Hepatocyte (in vitro differentiated cells): ENCODE results near the gene FBXL3.

Source experiments
- EZH2phosphoT487 ChIP-seq: fragments of 200-600 bp; sonication (generic); IDR thresholded peaks from one replicate; pipeline ENCODE4 v1.6.1; 2018; ENCODE audit warnings: antibody characterized with exemption, mild to moderate bottlenecking, low read depth, moderate library complexity; ENCODE audit not compliant: unreplicated experiment, severe bottlenecking
- TF ChIP-seq, protein P1 (sequence below): fragments of 200-600 bp; sonication (generic); IDR thresholded peaks from 2 replicates; pipeline ENCODE4 v1.5.1; 2016; ENCODE audit warnings: antibody characterized with exemption, mild to moderate bottlenecking; ENCODE audit not compliant: poor library complexity

- TF ChIP-seq, protein P1, sequence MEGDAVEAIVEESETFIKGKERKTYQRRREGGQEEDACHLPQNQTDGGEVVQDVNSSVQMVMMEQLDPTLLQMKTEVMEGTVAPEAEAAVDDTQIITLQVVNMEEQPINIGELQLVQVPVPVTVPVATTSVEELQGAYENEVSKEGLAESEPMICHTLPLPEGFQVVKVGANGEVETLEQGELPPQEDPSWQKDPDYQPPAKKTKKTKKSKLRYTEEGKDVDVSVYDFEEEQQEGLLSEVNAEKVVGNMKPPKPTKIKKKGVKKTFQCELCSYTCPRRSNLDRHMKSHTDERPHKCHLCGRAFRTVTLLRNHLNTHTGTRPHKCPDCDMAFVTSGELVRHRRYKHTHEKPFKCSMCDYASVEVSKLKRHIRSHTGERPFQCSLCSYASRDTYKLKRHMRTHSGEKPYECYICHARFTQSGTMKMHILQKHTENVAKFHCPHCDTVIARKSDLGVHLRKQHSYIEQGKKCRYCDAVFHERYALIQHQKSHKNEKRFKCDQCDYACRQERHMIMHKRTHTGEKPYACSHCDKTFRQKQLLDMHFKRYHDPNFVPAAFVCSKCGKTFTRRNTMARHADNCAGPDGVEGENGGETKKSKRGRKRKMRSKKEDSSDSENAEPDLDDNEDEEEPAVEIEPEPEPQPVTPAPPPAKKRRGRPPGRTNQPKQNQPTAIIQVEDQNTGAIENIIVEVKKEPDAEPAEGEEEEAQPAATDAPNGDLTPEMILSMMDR: no peak
- TF ChIP-seq EZH2phosphoT487: no peak
Observed at GRCh38 chr13:76991432-76991795, 35.5 kb downstream of the FBXL3 start.
